HepG2 (cell line): Measurements from ENCODE around the gene NAT9. TPM values are rescaled to one million over a fixed set of nuclear protein-coding genes. Genes with fewer than 3 reads are reported as not detected.

Source experiments
- ARNTL ChIP-seq: sonication (generic); formaldehyde crosslinking; IDR thresholded peaks from 2 replicates; pipeline ENCODE4 v1.4.0; 2020; ENCODE audit warnings: mild to moderate bottlenecking, missing genetic modification reagents
- HMG20A ChIP-seq: IDR thresholded peaks from 2 replicates; pipeline ENCODE4 v1.6.1; 2016; ENCODE audit warnings: borderline replicate concordance
- KDM6A ChIP-seq: IDR thresholded peaks from 2 replicates; pipeline ENCODE4 v1.6.1; 2016; ENCODE audit warnings: low read depth
- NKX3-1 ChIP-seq: sonication (generic); formaldehyde crosslinking; IDR thresholded peaks from 2 replicates; pipeline ENCODE4 v1.5.0; 2020; ENCODE audit warnings: missing genetic modification reagents
- PATZ1 ChIP-seq: sonication (generic); formaldehyde crosslinking; IDR thresholded peaks from 2 replicates; pipeline ENCODE4 v1.4.0; 2020; ENCODE audit warnings: missing genetic modification reagents
- PHF21A ChIP-seq: sonication (generic); formaldehyde crosslinking; IDR thresholded peaks from 2 replicates; pipeline ENCODE4 v1.5.0; 2020; ENCODE audit warnings: mild to moderate bottlenecking, missing genetic modification reagents
- PHF8 ChIP-seq: sonication (generic); formaldehyde crosslinking; IDR thresholded peaks from 2 replicates; pipeline ENCODE4 v1.5.0; 2020; ENCODE audit warnings: missing genetic modification reagents
- ZBTB10 ChIP-seq: sonication (generic); formaldehyde crosslinking; IDR thresholded peaks from 2 replicates; pipeline ENCODE4 v1.4.0; 2020; ENCODE audit warnings: missing genetic modification reagents, borderline replicate concordance
- ZBTB3 ChIP-seq: sonication (generic); formaldehyde crosslinking; IDR thresholded peaks from 2 replicates; pipeline ENCODE4 v1.4.0; 2020; ENCODE audit warnings: low read depth, mild to moderate bottlenecking, moderate library complexity, missing genetic modification reagents, borderline replicate concordance
- ZFAT ChIP-seq: sonication (generic); formaldehyde crosslinking; conservative IDR thresholded peaks from 2 replicates; pipeline ENCODE4 v1.8.1; 2023; ENCODE audit warnings: missing genetic modification reagents, inconsistent platforms
- ZMAT5 ChIP-seq: sonication (generic); formaldehyde crosslinking; IDR thresholded peaks from 2 replicates; pipeline ENCODE4 v1.5.0; 2020; ENCODE audit warnings: mild to moderate bottlenecking, low read depth, missing genetic modification reagents, borderline replicate concordance
- ZNF101 ChIP-seq: sonication (generic); formaldehyde crosslinking; IDR thresholded peaks from 2 replicates; pipeline ENCODE4 v1.4.0; 2020; ENCODE audit warnings: mild to moderate bottlenecking, low read depth, missing genetic modification reagents, borderline replicate concordance
- ZNF207 ChIP-seq: fragments of 450-650 bp; IDR thresholded peaks from 2 replicates; pipeline ENCODE4 v1.6.1; 2016; ENCODE audit warnings: antibody characterized with exemption, borderline replicate concordance
- ZNF317 ChIP-seq: sonication (generic); formaldehyde crosslinking; IDR thresholded peaks from 2 replicates; pipeline ENCODE4 v1.5.0; 2020; ENCODE audit warnings: mild to moderate bottlenecking, missing genetic modification reagents
- ZNF34 ChIP-seq: sonication (generic); formaldehyde crosslinking; IDR thresholded peaks from 2 replicates; pipeline ENCODE4 v1.4.0; 2020; ENCODE audit warnings: mild to moderate bottlenecking, missing genetic modification reagents, borderline replicate concordance
- ZNF614 ChIP-seq: IDR thresholded peaks from 2 replicates; pipeline ENCODE4 v1.6.1; 2018; ENCODE audit warnings: missing biosample characterization, missing genetic modification reagents, inconsistent platforms, borderline replicate concordance
- ZNF615 ChIP-seq: sonication (generic); formaldehyde crosslinking; IDR thresholded peaks from 2 replicates; pipeline ENCODE4 v1.5.0; 2020; ENCODE audit warnings: mild to moderate bottlenecking, missing genetic modification reagents, borderline replicate concordance
- polyA plus RNA-seq, 8 experiments: library from polyadenylated mRNA; depleted of rRNA in 3 of 8; stranded (reverse) in 7 of 8; unstranded in 1 of 8; fragments of >200 nt; fragmentation: Illumina TruSeq in 4 of 8; extraction: Trizol in 4 of 8; gene quantifications; 2 replicates each; pipeline versions ENCODE4 v1.2.1 to v1.2.3, GENCODE V29; 2011 to 2016; ENCODE audit warnings: low read depth in 4 of 8, missing spikeins in 1 of 8, mixed read lengths in 1 of 8; ENCODE audit not compliant: insufficient read depth in 1 of 8
- total RNA-seq, 5 experiments: library from RNA; depleted of rRNA; stranded (reverse); fragments of >200 nt; fragmentation: Illumina TruSeq; extraction: Trizol; gene quantifications; 2 replicates each; pipeline ENCODE4 v1.2.3, GENCODE V29; 2016; ENCODE audit warnings: low read depth in 1 of 5
- TF ChIP-seq, protein P1 (sequence below): sonication (generic); formaldehyde crosslinking; IDR thresholded peaks from 2 replicates; pipeline ENCODE4 v1.5.1; 2020; ENCODE audit warnings: missing genetic modification reagents, mild to moderate bottlenecking, borderline replicate concordance
- TF ChIP-seq, protein P2 (sequence below): sonication (generic); formaldehyde crosslinking; conservative IDR thresholded peaks from 2 replicates; pipeline ENCODE4 v1.8.0; 2022; ENCODE audit warnings: missing genetic modification reagents
- TF ChIP-seq, protein P3 (sequence below): sonication (generic); formaldehyde crosslinking; IDR thresholded peaks from 2 replicates; pipeline ENCODE4 v1.4.0; 2020; ENCODE audit warnings: missing genetic modification reagents, borderline replicate concordance

NAT9 gene
- total and polyA plus RNA-seq, 2 of the 13 experiments (the other 11 are each of a cell fraction or from before 2014, with no cell fraction given), result 39.7 to 44.2 TPM

GRCh38 chr17:74748279-74748528 lies 27.9 kb downstream of the NAT9 start (continued):
- TF ChIP-seq ZMAT5 (CRISPR knock-in tag) (no peak), PHF8 (CRISPR knock-in tag) (peak; percentile 27; the same call in 1 of the 2 replicates), KDM6A (CRISPR knock-in tag) (no peak), ZNF614 (CRISPR knock-in tag) (no peak), ARNTL (CRISPR knock-in tag) (no peak), PHF21A (peak; percentile 49; the same call in 1 of the 2 replicates), PATZ1 (CRISPR knock-in tag) (peak; percentile 47), NKX3-1 (CRISPR knock-in tag) (no peak), ZNF317 (CRISPR knock-in tag) (no peak), ZNF615 (CRISPR knock-in tag) (no peak), HMG20A (CRISPR knock-in tag) (no peak), ZNF34 (CRISPR knock-in tag) (no peak), ZBTB10 (no peak), ZFAT (no peak), ZNF207 (no peak), ZBTB3 (CRISPR knock-in tag) (0 out of 2 replicates have a peak, but pooled peaks have one; percentile 9), ZNF101 (CRISPR knock-in tag) (no peak)
- TF ChIP-seq, protein P1, sequence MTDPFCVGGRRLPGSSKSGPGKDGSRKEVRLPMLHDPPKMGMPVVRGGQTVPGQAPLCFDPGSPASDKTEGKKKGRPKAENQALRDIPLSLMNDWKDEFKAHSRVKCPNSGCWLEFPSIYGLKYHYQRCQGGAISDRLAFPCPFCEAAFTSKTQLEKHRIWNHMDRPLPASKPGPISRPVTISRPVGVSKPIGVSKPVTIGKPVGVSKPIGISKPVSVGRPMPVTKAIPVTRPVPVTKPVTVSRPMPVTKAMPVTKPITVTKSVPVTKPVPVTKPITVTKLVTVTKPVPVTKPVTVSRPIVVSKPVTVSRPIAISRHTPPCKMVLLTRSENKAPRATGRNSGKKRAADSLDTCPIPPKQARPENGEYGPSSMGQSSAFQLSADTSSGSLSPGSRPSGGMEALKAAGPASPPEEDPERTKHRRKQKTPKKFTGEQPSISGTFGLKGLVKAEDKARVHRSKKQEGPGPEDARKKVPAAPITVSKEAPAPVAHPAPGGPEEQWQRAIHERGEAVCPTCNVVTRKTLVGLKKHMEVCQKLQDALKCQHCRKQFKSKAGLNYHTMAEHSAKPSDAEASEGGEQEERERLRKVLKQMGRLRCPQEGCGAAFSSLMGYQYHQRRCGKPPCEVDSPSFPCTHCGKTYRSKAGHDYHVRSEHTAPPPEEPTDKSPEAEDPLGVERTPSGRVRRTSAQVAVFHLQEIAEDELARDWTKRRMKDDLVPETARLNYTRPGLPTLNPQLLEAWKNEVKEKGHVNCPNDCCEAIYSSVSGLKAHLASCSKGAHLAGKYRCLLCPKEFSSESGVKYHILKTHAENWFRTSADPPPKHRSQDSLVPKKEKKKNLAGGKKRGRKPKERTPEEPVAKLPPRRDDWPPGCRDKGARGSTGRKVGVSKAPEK (CRISPR knock-in tag), result no peak
- TF ChIP-seq, protein P2, sequence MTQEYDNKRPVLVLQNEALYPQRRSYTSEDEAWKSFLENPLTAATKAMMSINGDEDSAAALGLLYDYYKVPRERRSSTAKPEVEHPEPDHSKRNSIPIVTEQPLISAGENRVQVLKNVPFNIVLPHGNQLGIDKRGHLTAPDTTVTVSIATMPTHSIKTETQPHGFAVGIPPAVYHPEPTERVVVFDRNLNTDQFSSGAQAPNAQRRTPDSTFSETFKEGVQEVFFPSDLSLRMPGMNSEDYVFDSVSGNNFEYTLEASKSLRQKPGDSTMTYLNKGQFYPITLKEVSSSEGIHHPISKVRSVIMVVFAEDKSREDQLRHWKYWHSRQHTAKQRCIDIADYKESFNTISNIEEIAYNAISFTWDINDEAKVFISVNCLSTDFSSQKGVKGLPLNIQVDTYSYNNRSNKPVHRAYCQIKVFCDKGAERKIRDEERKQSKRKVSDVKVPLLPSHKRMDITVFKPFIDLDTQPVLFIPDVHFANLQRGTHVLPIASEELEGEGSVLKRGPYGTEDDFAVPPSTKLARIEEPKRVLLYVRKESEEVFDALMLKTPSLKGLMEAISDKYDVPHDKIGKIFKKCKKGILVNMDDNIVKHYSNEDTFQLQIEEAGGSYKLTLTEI (CRISPR knock-in tag), result no peak
- TF ChIP-seq, protein P3, sequence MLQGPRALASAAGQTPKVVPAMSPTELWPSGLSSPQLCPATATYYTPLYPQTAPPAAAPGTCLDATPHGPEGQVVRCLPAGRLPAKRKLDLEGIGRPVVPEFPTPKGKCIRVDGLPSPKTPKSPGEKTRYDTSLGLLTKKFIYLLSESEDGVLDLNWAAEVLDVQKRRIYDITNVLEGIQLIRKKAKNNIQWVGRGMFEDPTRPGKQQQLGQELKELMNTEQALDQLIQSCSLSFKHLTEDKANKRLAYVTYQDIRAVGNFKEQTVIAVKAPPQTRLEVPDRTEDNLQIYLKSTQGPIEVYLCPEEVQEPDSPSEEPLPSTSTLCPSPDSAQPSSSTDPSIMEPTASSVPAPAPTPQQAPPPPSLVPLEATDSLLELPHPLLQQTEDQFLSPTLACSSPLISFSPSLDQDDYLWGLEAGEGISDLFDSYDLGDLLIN (CRISPR knock-in tag), result no peak
